ENCODE data around the gene MITF.

The MITF gene, protein sequence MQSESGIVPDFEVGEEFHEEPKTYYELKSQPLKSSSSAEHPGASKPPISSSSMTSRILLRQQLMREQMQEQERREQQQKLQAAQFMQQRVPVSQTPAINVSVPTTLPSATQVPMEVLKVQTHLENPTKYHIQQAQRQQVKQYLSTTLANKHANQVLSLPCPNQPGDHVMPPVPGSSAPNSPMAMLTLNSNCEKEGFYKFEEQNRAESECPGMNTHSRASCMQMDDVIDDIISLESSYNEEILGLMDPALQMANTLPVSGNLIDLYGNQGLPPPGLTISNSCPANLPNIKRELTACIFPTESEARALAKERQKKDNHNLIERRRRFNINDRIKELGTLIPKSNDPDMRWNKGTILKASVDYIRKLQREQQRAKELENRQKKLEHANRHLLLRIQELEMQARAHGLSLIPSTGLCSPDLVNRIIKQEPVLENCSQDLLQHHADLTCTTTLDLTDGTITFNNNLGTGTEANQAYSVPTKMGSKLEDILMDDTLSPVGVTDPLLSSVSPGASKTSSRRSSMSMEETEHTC

DNA sequence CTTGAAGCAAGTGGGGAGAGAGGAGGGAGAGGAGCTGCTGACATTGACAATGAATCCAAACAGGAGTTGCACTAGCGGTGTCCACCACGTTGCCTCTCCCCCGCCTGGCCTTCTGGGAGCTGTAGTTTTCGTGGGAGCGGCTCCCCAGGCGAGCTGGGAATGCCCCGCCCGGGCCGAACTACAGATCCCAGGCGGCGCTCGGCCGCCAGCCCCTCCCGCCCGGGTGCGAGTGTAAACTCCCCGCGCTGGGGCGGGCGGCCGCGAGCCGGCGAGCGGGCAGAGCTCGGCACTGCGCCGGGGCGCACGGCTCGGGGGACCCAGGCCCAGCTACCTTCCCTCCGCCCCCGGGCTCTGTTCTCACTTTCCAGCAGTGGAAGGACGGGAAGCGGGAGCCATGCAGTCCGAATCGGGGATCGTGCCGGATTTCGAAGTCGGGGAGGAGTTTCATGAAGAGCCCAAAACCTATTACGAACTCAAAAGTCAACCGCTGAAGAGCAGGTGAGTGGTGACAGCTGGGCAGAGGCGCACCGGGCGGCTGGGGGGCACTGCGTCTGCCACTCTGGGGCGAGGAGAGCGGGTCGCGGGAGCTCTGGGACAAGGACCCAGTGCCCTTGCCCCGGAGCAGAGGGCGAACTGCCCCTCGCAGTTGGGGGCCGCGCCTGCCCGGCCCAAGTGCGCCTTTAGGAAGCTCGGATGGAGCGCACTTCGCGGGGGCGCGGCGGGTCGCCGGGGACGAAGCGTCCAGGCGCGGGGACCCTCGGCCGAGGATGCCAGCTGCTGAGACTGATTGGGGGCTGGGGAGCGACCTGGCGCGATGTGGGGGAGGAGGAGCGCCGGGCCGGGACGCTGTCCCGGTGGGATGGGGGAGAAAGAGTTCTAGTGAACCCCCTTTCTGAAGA lies at the start of gene MITF:
Gene MITF, plus strand, starts transcription at position 261 of the 899 bp plus-strand sequence. Its CDS starts 134 bp downstream, at position 395.
- peak; percentile 64 for DNase-seq

DNA sequence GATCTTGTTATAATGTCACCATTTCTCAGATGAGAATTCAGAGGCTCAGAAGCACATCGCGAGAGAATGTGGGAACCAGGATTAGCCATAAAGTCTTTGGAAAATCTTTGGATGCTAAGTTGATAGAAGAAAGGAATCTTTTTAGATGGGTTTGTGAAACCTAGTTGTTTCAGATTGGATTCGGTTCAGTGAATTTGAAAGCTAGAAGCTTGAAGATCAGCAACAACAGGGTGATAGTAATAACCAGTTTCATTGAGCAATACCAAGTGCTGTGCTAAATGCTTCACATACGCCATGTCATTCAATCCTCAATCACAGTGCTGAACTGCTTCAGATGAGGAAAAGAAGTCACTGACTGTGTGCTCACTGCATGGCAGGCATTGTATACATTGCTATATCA lies 47.4 kb upstream of the MITF start:
- DNase-seq: no peak

DNA sequence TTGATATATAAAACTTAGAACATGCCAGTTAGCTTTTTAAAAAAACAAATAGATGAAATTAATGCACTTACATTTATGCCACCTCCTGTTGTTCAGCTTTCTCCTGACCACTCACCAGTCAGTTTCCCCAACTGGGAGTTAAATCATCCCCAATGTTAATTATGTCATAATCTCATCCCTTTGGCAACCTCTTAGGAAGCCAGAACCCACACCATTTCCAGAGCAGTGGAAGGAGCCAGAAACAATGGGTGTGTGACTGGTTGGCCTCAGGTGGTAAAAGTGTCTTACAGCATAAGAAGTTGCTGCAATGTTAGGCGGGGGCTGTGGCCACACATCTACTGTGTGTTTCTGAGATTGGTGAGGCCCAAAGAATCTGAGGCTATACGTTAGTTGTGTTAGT lies 46.5 kb upstream of the MITF start:
- DNase-seq: no peak

DNA sequence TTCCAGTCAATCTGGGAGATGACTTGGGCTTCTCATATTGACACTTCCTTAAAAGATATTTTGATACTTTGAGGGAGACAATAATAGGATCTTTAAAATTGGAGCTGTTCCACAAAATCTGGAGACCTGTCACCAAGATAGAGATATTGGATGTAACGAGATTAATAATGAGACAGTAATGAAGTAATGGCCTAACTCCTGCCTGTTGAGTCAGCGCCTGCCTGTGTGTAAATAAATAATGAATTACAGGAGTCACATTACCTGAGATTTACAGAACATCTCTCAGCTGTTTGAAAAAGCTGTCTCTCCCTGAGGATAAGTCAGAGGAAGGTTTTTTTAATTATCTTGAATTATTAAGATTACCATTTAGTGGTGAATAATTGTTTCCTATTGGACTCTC lies 43.8 kb upstream of the MITF start:
- no peak for DNase-seq

DNA sequence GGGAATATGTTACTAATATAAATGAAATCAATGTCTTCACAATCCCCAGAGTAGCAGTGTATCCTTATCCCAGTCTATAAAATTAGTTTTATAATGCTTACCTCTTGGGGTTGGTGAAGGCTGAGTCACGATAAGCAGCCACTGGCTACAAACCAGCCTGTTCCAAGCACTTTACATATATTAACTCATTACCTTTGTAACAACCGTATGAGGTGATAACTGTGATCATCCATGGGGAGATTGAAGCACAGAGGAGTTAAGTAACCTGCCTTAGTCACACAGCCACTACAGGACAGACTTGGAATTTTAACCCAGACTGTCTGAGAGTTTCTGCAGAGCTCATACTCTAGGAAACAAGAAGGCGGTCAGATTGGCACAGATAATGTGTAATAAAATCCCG lies 43.3 kb upstream of the MITF start:
- no peak for DNase-seq

GRCh38 chr3:69696367-69696766 lies 42.9 kb upstream of the MITF start:
- no peak for DNase-seq

DNA sequence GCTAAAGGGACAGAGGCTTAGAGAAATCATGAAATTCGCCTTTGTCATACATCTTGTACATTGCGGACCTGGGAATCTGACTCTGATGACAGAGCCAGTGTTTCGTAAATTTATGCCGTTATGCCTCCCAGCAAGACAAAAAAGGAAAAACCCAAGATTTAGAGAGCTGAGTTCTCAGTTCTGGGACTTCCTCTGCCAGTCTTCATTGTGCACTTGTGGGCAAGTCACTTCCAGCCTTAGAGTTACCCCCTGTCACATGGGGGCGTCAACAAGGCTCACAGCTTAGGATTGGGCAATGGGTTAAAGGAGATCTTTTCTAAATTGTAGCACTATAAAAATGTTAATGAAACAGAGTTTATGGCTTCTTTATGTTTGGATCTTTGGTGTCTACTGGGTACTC lies 41.9 kb upstream of the MITF start:
- no peak for DNase-seq

DNA sequence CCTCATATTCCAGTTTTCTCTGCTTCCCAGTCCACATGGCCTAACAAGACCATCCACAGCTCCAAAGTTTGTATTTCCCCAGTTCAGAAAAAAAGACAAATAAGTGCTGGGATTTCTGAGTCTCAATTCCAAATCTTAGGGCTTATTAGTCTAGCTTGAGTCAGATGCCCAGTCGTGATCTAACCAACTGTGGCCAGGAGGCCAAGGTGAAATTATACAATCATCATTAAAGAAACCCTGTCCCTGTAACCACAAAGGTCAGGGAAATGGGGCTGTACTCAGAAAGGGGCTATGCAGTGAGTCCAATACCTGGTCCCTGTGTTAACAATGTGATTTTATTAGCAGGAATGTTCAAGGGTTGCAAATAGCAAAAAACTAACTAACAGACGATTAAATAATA lies 40.5 kb upstream of the MITF start:
- no peak for DNase-seq

- no peak for DNase-seq
These were observed 40.1 kb upstream of the MITF start for GRCh38 chr3:69699183-69699582.

- DNase-seq: no peak
These were observed 38.3 kb upstream of the MITF start for GRCh38 chr3:69700949-69701348.

DNA sequence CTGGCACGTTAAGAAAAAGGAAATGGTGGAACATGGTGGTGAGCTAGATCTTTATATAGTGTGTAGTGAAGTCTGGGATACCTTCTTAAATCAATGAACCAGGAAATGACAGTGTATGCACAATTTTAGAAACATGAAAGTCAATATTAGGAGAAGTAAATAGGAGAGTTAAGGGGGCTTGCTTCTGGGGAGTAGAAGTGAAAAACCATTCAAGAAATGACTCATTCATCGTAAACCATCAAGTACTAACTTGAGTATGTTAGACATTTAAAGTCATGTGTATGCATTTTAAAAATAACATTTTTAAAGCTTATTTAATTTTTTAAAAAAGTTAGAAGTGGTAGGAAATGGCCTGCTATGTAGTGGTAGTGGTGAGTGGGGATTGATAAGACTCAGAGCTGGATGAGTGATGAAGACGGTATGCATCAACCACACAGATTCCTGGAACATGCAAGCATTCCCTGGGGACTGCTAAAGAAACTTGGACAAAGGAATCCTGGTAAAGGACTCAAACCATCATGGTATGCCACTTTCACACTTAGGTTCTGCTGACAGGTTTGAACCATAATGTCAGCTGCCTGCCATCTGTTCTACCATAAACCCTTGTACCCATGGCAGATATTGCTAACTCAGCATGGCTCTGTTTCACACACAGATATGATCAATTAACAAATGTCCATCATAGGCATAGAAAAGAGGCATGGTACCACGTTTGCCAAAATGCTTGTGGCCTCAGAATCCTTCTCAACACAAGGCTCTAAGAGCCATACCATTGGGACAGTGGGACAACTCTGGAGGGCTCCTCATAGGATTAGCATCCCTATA lies 28.9 kb upstream of the MITF start:
- DNase-seq: no peak

DNA sequence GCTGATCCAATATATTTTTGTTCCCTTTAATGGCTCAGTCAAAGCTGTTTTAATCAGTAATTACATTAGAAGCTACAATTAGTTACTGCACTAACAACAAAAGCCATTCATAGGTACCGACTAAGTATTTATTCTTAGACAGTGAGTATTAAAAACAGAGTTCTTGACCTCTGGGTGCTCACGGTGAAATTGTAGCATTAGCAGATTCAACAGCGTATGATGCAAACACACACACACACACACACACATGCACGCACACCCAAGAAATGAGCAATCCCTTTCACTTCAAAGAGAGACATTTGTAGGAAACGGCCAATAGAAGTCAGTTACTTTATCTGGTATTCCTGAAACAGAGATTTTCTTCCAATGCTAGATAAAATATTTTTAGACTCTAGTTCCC lies 27.0 kb upstream of the MITF start:
- no peak for DNase-seq

- no peak for DNase-seq
These were observed 26.3 kb upstream of the MITF start for GRCh38 chr3:69712933-69713332.

GRCh38 chr3:69715204-69715603 lies 24.1 kb upstream of the MITF start:
- DNase-seq: no peak

DNA sequence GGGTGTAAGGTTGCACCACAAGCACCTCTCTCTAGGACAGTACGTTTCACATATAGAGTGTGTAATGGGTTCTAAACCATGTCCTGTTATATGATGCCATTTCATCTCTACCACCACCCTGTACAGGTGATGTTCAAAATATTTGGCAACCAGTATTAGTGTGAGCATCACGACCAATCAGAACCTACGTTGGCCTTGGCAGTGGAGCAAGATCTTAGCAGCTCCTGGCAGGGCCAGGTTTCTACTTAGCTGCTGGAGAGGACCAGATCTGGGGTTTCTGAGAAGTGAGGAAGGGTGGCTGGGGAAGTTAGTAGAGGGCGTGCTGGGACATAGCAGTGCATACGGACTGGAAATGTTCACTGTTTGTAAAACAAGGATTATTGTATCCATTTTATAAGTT lies 23.1 kb upstream of the MITF start:
- no peak for DNase-seq

- DNase-seq: no peak
These were observed 20.2 kb upstream of the MITF start for GRCh38 chr3:69718866-69719586.

DNA sequence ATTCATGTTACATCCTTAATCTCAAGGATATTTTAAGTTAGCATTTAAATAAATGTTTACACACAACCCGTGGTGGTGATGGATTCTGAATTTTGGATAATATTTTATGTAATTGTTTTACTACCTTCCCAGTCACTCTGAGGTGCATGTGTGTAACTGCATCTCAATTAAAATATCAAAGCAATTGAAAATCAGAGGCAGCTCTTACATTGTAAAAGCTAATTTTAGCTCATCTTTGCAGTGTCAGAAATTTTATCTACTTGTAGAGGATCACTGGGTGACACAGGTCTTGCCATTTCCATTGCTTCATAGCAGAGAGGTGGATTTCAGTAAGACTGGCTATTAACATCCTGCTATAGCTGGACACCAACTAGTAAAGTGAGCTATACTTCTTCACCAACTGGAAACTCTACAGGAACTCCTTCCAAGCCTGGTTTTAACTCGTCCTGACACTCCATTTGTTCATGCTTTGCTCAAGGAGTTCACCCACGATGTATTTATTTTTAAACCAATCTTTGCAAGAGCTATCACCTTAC lies 19.6 kb upstream of the MITF start:
- DNase-seq: no peak

DNA sequence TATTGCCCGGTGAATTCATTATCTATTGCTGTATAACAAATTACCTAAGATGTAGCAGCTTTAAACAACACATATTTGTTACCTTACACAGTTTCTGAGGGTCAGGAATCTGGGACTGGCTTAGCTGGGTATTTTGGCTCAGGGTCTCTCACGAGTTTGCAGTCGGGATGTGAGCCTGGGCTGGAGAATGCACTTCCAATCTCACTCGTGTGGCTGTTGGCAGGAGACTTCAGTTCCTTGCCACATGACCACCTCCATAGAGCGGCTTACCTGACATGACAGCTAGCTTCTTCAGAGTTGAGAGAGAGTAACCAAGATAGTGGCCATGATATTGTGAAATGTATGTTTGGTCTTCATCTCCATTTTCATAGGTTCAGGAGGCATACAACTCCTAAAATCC lies 18.4 kb upstream of the MITF start:
- no peak for DNase-seq

- no peak for DNase-seq
These were observed 15.9 kb upstream of the MITF start for GRCh38 chr3:69723389-69723788.

DNA sequence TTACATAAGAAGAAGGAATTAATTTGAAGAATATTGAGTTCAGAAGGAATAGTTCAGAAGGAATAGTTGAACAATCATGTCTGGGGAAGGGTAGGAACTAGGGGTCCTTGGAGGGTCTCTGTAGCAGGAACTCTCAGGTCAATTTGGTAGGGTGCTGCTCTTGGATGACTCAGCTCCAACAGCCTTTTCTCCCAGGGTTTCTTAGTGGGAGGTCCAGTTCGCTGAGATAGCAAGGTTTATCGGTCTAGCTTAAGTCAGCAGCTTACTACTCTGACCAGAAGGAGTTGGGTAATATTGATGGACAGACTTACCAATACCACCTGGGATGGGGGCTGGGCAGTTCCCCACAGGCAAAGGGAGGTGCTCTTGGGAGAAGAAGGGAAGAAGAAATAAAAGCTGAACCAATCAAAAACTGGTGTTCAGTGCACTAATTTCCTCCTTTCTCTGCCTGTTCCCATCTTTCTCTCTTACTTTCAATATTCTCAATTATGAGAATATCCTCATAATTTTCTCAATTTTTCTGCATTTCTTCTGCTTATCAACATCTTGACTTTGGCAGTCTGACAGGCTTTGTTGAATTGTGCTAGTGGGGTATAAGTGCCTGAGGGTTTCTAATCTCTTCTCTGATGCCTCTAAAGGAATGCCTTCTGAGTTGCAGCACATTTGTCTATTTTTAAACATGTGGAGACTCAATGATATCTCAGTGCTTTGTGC lies 14.4 kb upstream of the MITF start:
- no peak for DNase-seq

- DNase-seq: no peak
These were observed 13.2 kb upstream of the MITF start for GRCh38 chr3:69725994-69726571.

Measured in activated CD8-positive, alpha-beta memory T cell treated with anti-CD3 and anti-CD28 coated beads for 24 hours (primary cell).